ENCODE results near the gene PIP4K2A.

Gene PIP4K2A

GRCh38 chr10:22674573-22674930 lies 39.8 kb downstream of the PIP4K2A start:
- Mint-ChIP-seq H3K27ac (no peak overlapping the region), H3K27me3 (ENCODE audit: low read depth, poor library complexity) (no peaks in the 10 kb centered on the region), H3K4me1 (peaks cover 39% of the 10 kb centered on the region), H3K36me3 (ENCODE audit: low read depth) (no peaks in the 10 kb centered on the region), H3K4me3 (no peak overlapping the region), H3K9me3 (no peaks in the 10 kb centered on the region)
- DNase-seq = no peak
- no peak for TF ChIP-seq CTCF (IDR thresholded peaks at IDR 0.05)

GRCh38 chr10:22673785-22674572 lies 40.4 kb downstream of the PIP4K2A start:
- H3K27me3 Mint-ChIP-seq (ENCODE audit: low read depth, poor library complexity) = no peaks in the 10 kb centered on the region
- no peak for TF ChIP-seq CTCF (IDR thresholded peaks at IDR 0.05)
- H3K27ac Mint-ChIP-seq = peak overlapping the region; percentile 9
- no peaks in the 10 kb centered on the region for H3K9me3 Mint-ChIP-seq
- DNase-seq = no peak
- H3K36me3 Mint-ChIP-seq (ENCODE audit: low read depth) = no peaks in the 10 kb centered on the region
- peaks cover 44% of the 10 kb centered on the region for H3K4me1 Mint-ChIP-seq
- no peak overlapping the region for H3K4me3 Mint-ChIP-seq

GRCh38 chr10:22673091-22673392 lies 41.3 kb downstream of the PIP4K2A start:
- Mint-ChIP-seq H3K27ac (no peak overlapping the region), H3K4me1 (peaks cover 44% of the 10 kb centered on the region), H3K4me3 (no peak overlapping the region), H3K27me3 (ENCODE audit: low read depth, poor library complexity) (no peaks in the 10 kb centered on the region), H3K9me3 (no peaks in the 10 kb centered on the region), H3K36me3 (ENCODE audit: low read depth) (no peaks in the 10 kb centered on the region)
- no peak for DNase-seq
- no peak for TF ChIP-seq CTCF (IDR thresholded peaks at IDR 0.05)

GRCh38 chr10:22672319-22673090 lies 41.9 kb downstream of the PIP4K2A start:
- no peak for TF ChIP-seq CTCF (IDR thresholded peaks at IDR 0.05)
- Mint-ChIP-seq H3K27me3 (ENCODE audit: low read depth, poor library complexity) (no peaks in the 10 kb centered on the region), H3K4me1 (peaks cover 44% of the 10 kb centered on the region), H3K36me3 (ENCODE audit: low read depth) (no peaks in the 10 kb centered on the region), H3K27ac (no peak overlapping the region), H3K9me3 (no peaks in the 10 kb centered on the region), H3K4me3 (no peak overlapping the region)
- no peak for DNase-seq

- Mint-ChIP-seq H3K4me3 (no peak overlapping the region), H3K36me3 (ENCODE audit: low read depth) (no peaks in the 10 kb centered on the region), H3K9me3 (no peaks in the 10 kb centered on the region), H3K27ac (no peak overlapping the region), H3K4me1 (peaks cover 50% of the 10 kb centered on the region), H3K27me3 (ENCODE audit: low read depth, poor library complexity) (no peaks in the 10 kb centered on the region)
- TF ChIP-seq CTCF (IDR thresholded peaks at IDR 0.05) = no peak
- DNase-seq = no peak
Measured at GRCh38 chr10:22670788-22671187, 43.6 kb downstream of the PIP4K2A start.

All from nephron progenitor cell (in vitro differentiated cells).